BJ (cell line): ENCODE results near the gene TMEM131. TPM values are rescaled to one million over a fixed set of nuclear protein-coding genes. Genes with fewer than 3 reads are reported as not detected.

ENCODE experiments used
- CTCF ChIA-PET: fragments of 350-600 bp; formaldehyde crosslinking; extraction: SDS; loops from one replicate; lab custom pipeline; 2021; ENCODE audit warnings: antibody characterized with exemption, inconsistent platforms; lab: Yijun Ruan, JAX
- POLR2A ChIA-PET: fragments of 300-600 bp; sonication (Branson Sonifier 250); formaldehyde crosslinking; extraction: SDS; loops from one replicate; lab custom pipeline; 2021; ENCODE audit warnings: antibody characterized with exemption; lab: Charles Lee
- DNase-seq: peaks from one replicate; pipeline ENCODE4 v3.0.0-alpha.2; 2011; ENCODE audit warnings: low read depth
- H3K27me3 ChIP-seq: 2 replicates; pipeline ENCODE4 v1.6.0; 2011; ENCODE audit warnings: low read length; ENCODE audit not compliant: control insufficient read depth, insufficient read depth
- H3K36me3 ChIP-seq: 2 replicates; pipeline ENCODE4 v1.5.1; 2011; ENCODE audit warnings: low read length; ENCODE audit not compliant: control insufficient read depth, insufficient read depth
- H3K4me3 ChIP-seq: 2 replicates; pipeline ENCODE4 v1.5.1; 2011; ENCODE audit warnings: low read depth, mild to moderate bottlenecking, control low read depth, low read length
- polyA plus RNA-seq: library from polyadenylated mRNA; depleted of rRNA; stranded (reverse); fragments of >200 nt; gene quantifications from 2 replicates; pipeline ENCODE4 v1.2.3, GENCODE V29; 2011
- TF ChIP-seq, protein P1 (sequence below): IDR thresholded peaks from 2 replicates; pipeline ENCODE4 v1.5.1; 2011; ENCODE audit warnings: low read depth, mild to moderate bottlenecking, control low read depth, inconsistent platforms, low read length, moderate library complexity; ENCODE audit not compliant: insufficient read depth

The TMEM131 gene
- polyA plus RNA-seq, 1 experiment, result 11.8 TPM

DNA sequence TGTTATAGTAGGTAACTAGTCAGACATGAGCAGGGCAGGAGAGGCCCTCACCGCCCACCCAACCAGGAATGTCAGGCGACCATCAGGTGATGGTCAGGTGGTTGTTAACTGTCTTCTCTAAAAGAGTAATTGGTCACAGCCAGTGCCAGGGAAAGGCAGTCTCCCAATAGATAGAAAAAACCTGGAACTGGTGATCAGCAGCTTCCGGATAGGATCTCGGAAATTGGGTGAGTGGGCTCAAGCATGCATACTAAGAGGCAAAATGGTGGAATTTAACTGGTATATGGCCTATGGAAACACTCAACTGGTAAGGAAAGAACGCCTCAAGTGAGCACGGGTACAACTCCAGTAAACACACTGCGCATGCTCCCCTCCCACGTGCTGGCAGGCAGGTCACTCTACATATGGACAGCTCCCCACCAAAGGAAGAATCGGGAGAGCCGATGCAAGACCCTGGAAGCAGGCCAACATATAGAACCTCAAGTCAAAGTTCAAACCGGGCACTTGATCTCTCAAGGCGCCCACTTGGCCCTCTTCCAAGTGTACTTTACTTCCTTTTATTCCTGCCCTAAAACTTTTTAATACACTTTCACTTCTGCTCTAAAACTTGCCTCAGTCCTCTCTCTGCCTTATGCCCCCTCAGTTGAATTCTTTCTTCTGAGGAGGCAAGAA lies 43.5 kb upstream of the TMEM131 start:
- Histone ChIP-seq H3K27me3 (peaks cover 7% of the 10 kb centered on the region), H3K36me3 (no peaks in the 10 kb centered on the region), H3K4me3 (no peak overlapping the region)
- no peak for DNase-seq
- CTCF ChIA-PET, result no interaction called here
- POLR2A ChIA-PET, result no interaction called here
- TF ChIP-seq, protein P1, sequence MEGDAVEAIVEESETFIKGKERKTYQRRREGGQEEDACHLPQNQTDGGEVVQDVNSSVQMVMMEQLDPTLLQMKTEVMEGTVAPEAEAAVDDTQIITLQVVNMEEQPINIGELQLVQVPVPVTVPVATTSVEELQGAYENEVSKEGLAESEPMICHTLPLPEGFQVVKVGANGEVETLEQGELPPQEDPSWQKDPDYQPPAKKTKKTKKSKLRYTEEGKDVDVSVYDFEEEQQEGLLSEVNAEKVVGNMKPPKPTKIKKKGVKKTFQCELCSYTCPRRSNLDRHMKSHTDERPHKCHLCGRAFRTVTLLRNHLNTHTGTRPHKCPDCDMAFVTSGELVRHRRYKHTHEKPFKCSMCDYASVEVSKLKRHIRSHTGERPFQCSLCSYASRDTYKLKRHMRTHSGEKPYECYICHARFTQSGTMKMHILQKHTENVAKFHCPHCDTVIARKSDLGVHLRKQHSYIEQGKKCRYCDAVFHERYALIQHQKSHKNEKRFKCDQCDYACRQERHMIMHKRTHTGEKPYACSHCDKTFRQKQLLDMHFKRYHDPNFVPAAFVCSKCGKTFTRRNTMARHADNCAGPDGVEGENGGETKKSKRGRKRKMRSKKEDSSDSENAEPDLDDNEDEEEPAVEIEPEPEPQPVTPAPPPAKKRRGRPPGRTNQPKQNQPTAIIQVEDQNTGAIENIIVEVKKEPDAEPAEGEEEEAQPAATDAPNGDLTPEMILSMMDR, result no peak

DNA sequence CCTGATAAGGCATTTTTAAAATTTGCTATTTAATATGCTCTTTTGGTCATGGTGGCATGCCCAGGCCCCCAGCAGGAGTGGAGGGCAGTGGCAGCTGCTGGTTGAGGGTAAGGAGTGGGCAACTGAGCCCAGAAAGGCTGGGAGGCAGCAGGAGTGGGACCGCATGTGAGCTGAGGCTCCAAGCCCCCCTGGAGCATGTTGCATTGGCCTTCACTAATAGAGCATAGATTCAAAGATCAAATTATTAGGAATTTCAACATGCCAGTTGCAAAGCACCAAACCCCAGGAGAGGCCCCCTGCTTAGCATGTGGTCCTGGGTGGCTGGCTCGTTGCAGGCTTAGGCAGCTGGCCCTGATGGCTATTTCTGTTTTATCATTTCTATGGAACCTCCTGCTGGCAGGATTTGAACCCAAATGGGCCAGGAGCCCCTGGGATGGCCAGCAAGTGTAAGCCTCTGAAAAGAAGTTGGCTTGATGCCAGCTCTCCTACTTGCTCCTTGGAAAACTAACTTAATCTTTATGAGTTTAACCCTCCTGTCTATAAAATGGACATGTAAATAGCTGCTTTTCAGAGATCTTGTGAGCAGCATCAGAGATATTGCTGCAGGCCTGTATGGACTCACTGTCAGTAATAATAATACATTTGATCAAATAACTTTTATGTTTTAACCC lies 42.1 kb upstream of the TMEM131 start:
- peaks cover 5% of the 10 kb centered on the region; the same call in 1 of the 2 replicates for H3K27me3 ChIP-seq
- TF ChIP-seq, protein P1, result no peak
- no peaks in the 10 kb centered on the region for H3K36me3 ChIP-seq
- no peak for DNase-seq
- CTCF ChIA-PET, result interaction anchor here (1.2 kb wide), 2 partner anchors 13 to 231 kb away, joined by 3 to 4 read pairs; no protein-coding TSS in a partner anchor
- POLR2A ChIA-PET, result no interaction called here
- no peak overlapping the region for H3K4me3 ChIP-seq

DNA sequence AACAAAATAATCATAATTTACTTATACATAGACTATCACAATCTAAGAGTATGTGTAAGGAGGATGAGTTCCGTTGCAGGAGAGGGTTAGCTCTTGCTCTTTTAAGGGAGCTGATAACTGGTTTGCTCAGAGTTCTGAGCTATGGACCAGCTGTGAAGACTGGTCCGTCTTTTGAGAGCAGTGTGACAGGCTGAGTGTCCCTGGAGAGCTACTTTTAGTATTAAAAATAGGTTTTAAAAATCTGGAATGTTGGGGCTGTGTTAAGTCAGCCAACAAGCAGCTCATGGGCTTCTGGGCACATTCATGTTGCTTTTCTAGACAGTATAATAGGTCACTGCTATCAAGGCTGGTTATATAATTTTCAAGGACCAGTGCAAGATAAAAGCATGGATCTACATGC lies 41.5 kb upstream of the TMEM131 start:
- DNase-seq, result no peak
- ChIA-PET POLR2A (no interaction called here), CTCF (interaction anchor here (1.2 kb wide), 2 partner anchors 12 to 230 kb away, joined by 3 to 4 read pairs; no protein-coding TSS in a partner anchor)
- Histone ChIP-seq H3K4me3 (no peak overlapping the region), H3K27me3 (peaks cover 5% of the 10 kb centered on the region; the same call in 1 of the 2 replicates), H3K36me3 (no peaks in the 10 kb centered on the region)
- TF ChIP-seq, protein P1, result no peak

DNA sequence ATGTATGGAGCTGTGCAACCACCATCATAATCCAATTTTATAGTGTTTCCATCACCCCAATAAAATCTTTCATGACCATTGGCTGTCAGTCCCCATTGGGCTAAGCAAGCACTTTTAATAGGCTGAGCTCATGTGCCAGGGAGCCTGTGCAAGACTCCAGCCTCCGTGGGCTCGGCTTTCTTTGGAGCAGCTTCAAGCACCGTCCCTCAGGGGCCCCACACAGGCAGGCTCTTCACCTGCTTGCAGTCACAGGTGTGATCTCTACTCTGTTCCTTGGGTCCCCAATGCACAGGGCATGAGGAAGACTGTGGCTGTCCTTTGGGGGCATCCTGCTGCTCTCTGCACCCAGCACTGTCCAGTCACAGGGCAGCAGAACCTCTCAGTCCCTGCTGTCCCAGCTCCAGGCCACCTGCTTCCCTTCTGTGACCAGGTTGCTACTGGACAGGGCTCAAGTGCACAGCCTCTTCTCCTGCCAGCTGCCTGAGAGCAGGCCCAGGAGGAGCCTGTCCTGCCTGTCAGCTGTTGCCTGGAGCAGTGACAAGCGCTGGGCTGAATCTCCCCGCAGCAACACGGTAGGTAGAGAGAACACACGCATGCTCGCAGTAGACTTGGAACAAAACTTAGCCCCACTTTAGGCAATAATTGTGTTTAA lies 40.7 kb upstream of the TMEM131 start:
- Histone ChIP-seq H3K36me3 (no peaks in the 10 kb centered on the region), H3K4me3 (no peak overlapping the region), H3K27me3 (peaks cover 5% of the 10 kb centered on the region; the same call in 1 of the 2 replicates)
- ChIA-PET CTCF (interaction anchor here (1.2 kb wide), 2 partner anchors 11 to 230 kb away, joined by 3 to 4 read pairs; no protein-coding TSS in a partner anchor), POLR2A (no interaction called here)
- TF ChIP-seq, protein P1, result no peak
- no peak for DNase-seq

DNA sequence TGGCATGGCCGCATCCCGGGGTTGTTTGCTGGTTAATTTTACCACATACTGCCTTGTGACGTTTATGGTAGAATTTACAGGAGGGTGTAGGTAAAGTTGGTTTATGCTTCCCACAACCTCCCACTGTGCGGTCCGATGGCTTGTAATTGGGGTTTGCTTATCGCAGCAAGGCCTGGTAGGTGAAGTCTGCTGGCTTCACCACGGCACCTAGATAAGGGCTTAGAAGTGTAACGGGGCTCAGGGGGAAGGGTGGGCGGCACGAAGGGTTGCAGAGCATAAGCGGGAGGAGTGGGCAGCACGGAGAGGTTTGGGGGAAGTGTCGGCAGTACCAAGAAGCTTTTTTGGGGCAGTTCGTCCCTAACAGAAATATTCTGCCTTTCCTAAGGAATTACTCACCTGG lies 39.0 kb upstream of the TMEM131 start:
- CTCF ChIA-PET, result interaction anchor here (1.4 kb wide), 1 partner anchor 9 kb away, joined by 3 read pairs; no protein-coding TSS in a partner anchor
- Histone ChIP-seq H3K27me3 (peaks cover 5% of the 10 kb centered on the region; the same call in 1 of the 2 replicates), H3K36me3 (no peaks in the 10 kb centered on the region), H3K4me3 (no peak overlapping the region)
- no peak for DNase-seq
- TF ChIP-seq, protein P1, result no peak
- POLR2A ChIA-PET, result no interaction called here
